H9 (cell line): Measurements from ENCODE around the gene SASH3. TPM values are rescaled to one million over a fixed set of nuclear protein-coding genes. Genes with fewer than 3 reads are reported as not detected.

Experiments
- DNase-seq: peaks from one replicate; pipeline ENCODE4 v3.0.0-alpha.2; 2017
- H2AFZ ChIP-seq: one replicate; pipeline ENCODE4 v1.6.1; 2013; ENCODE audit warnings: mild to moderate bottlenecking, low read length, control low read depth, moderate library complexity
- H2AK5ac ChIP-seq: 2 replicates; pipeline ENCODE4 v1.6.1; 2013; ENCODE audit warnings: low read length, control low read depth, mixed read lengths; ENCODE audit not compliant: insufficient read length
- H2BK120ac ChIP-seq: one replicate; pipeline ENCODE4 v1.6.1; 2013; ENCODE audit warnings: low read depth, mild to moderate bottlenecking, low read length, control low read depth, inconsistent platforms; ENCODE audit not compliant: poor library complexity, severe bottlenecking
- H2BK12ac ChIP-seq: 2 replicates; pipeline ENCODE4 v1.6.1; 2013; ENCODE audit warnings: low read length, control low read depth, mixed read lengths, low read depth; ENCODE audit not compliant: insufficient read length
- H2BK15ac ChIP-seq: 2 replicates; pipeline ENCODE4 v1.6.1; 2013; ENCODE audit warnings: low read depth, low read length, control low read depth
- H2BK20ac ChIP-seq: one replicate; pipeline ENCODE4 v1.6.1; 2013; ENCODE audit warnings: low read depth, mild to moderate bottlenecking, low read length, control low read depth, inconsistent platforms; ENCODE audit not compliant: poor library complexity, severe bottlenecking
- H2BK5ac ChIP-seq: 2 replicates; pipeline ENCODE4 v1.6.1; 2013; ENCODE audit warnings: low read length, control low read depth, mixed read lengths; ENCODE audit not compliant: insufficient read length
- H3K14ac ChIP-seq: 2 replicates; pipeline ENCODE4 v1.6.1; 2013; ENCODE audit warnings: low read length, control low read depth; ENCODE audit not compliant: insufficient read depth
- H3K18ac ChIP-seq: 2 replicates; pipeline ENCODE4 v1.6.1; 2013; ENCODE audit warnings: low read depth, mild to moderate bottlenecking, mixed read lengths, low read length, control low read depth; ENCODE audit not compliant: insufficient read length
- H3K23ac ChIP-seq: 2 replicates; pipeline ENCODE4 v1.6.1; 2013; ENCODE audit warnings: low read length, control low read depth, mixed read lengths, low read depth; ENCODE audit not compliant: insufficient read length
- H3K23me2 ChIP-seq: 2 replicates; pipeline ENCODE4 v1.6.1; 2013; ENCODE audit warnings: low read depth, mild to moderate bottlenecking, mixed read lengths, low read length, control low read depth; ENCODE audit not compliant: insufficient read length, poor library complexity, severe bottlenecking
- H3K27ac ChIP-seq: 2 replicates; pipeline ENCODE4 v1.5.1; 2013; ENCODE audit warnings: low read length, control low read depth, mixed read lengths, low read depth; ENCODE audit not compliant: insufficient read length
- H3K27me3 ChIP-seq: 2 replicates; pipeline ENCODE4 v1.6.1; 2013; ENCODE audit warnings: low read length, control low read depth, inconsistent platforms; ENCODE audit not compliant: insufficient read depth
- H3K4ac ChIP-seq: 2 replicates; pipeline ENCODE4 v1.6.1; 2013; ENCODE audit warnings: low read depth, mild to moderate bottlenecking, control low read depth, inconsistent platforms, low read length, moderate library complexity
- H3K4me1 ChIP-seq: 2 replicates; pipeline ENCODE4 v1.6.1; 2013; ENCODE audit warnings: low read length, control low read depth, inconsistent platforms; ENCODE audit not compliant: insufficient read depth
- H3K4me2 ChIP-seq: 2 replicates; pipeline ENCODE4 v1.6.1; 2013; ENCODE audit warnings: low read length, control low read depth, mixed read lengths; ENCODE audit not compliant: insufficient read length, insufficient read depth
- H3K56ac ChIP-seq: 2 replicates; pipeline ENCODE4 v1.6.1; 2013; ENCODE audit warnings: low read depth, mild to moderate bottlenecking, mixed read lengths, low read length, control low read depth; ENCODE audit not compliant: insufficient read length
- H3K79me1 ChIP-seq: 2 replicates; pipeline ENCODE4 v1.6.1; 2013; ENCODE audit warnings: low read depth, mild to moderate bottlenecking, moderate library complexity, low read length, control low read depth, inconsistent platforms; ENCODE audit not compliant: insufficient read depth, poor library complexity, severe bottlenecking
- H3K79me2 ChIP-seq: 2 replicates; pipeline ENCODE4 v1.6.1; 2013; ENCODE audit warnings: low read length, control low read depth, inconsistent platforms; ENCODE audit not compliant: insufficient read depth
- H3K9ac ChIP-seq: 2 replicates; pipeline ENCODE4 v1.6.1; 2013; ENCODE audit warnings: low read length, control low read depth, mixed read lengths; ENCODE audit not compliant: insufficient read length; ENCODE audit errors: extremely low read depth
- H3K9me3 ChIP-seq: one replicate; pipeline ENCODE4 v1.6.1; 2013; ENCODE audit warnings: low read depth, low read length, inconsistent platforms; ENCODE audit not compliant: control insufficient read depth
- H3T11ph ChIP-seq: one replicate; pipeline ENCODE4 v1.6.1; 2013; ENCODE audit warnings: mild to moderate bottlenecking, low read length, control low read depth, inconsistent platforms
- H4K20me1 ChIP-seq: one replicate; pipeline ENCODE4 v1.6.1; 2013; ENCODE audit not compliant: control insufficient read depth, insufficient read length, insufficient read depth
- H4K5ac ChIP-seq: 2 replicates; pipeline ENCODE4 v1.6.1; 2013; ENCODE audit warnings: low read depth, mild to moderate bottlenecking, mixed read lengths, low read length, control low read depth; ENCODE audit not compliant: insufficient read length
- H4K8ac ChIP-seq: replicated peaks from 2 replicates; pipeline ENCODE4 v1.6.1; 2013; ENCODE audit warnings: low read length, control low read depth, mixed read lengths, low read depth; ENCODE audit not compliant: insufficient read length
- H4K91ac ChIP-seq: 2 replicates; pipeline ENCODE4 v1.6.1; 2013; ENCODE audit warnings: low read depth, mild to moderate bottlenecking, moderate library complexity, mixed read lengths, low read length, control low read depth; ENCODE audit not compliant: insufficient read length
- H3K27ac Mint-ChIP-seq, 3 experiments: 2 replicates in 2 of 3; 3 replicates in 1 of 3; pipeline ENCODE4 v1.8.0; 2020 to 2021; ENCODE audit warnings: mixed read lengths in 3 of 3, mild to moderate bottlenecking in 1 of 3, moderate library complexity in 1 of 3
- H3K27me3 Mint-ChIP-seq: 2 replicates; pipeline ENCODE4 v1.8.0; 2021; ENCODE audit warnings: low read depth, mild to moderate bottlenecking, moderate library complexity, mixed read lengths
- H3K36me3 Mint-ChIP-seq, 3 experiments: 2 replicates in 2 of 3; 3 replicates in 1 of 3; pipeline ENCODE4 v1.8.0; 2020 to 2021; ENCODE audit warnings: low read depth in 3 of 3, mixed read lengths in 3 of 3; ENCODE audit not compliant: insufficient read depth in 1 of 3
- H3K4me1 Mint-ChIP-seq, 2 experiments: 2 replicates each; pipeline ENCODE4 v1.8.0; 2020; ENCODE audit warnings: mixed read lengths in 2 of 2
- H3K4me3 Mint-ChIP-seq, 2 experiments: 2 replicates in 1 of 2; 3 replicates in 1 of 2; pipeline ENCODE4 v1.8.0; 2020 to 2021; ENCODE audit warnings: mild to moderate bottlenecking in 2 of 2, mixed read lengths in 2 of 2, moderate library complexity in 1 of 2
- H3K9me3 Mint-ChIP-seq, 2 experiments: 2 replicates in 1 of 2; 3 replicates in 1 of 2; pipeline ENCODE4 v1.8.0; 2020; ENCODE audit warnings: mild to moderate bottlenecking in 2 of 2, mixed read lengths in 2 of 2, moderate library complexity in 1 of 2
- WGBS: extraction: QIAGEN DNeasy Blood & Tissue Kit; methylation state at CpG from one replicate; pipeline ENCODE4 v1.1.7; 2013; ENCODE audit warnings: missing lambda C conversion rate, low lambda C conversion rate, mixed read lengths; ENCODE audit not compliant: insufficient read length; ENCODE audit errors: extremely low coverage; 5-methylcytosine and 5-hydroxymethylcytosine counted together
- total RNA-seq: library from RNA; stranded (reverse); gene quantifications from 2 replicates; pipeline ENCODE4 v1.2.1, GENCODE V29; 2021
- TF ChIP-seq, protein P1 (sequence below): fragments of 200-600 bp; sonication (generic); conservative IDR thresholded peaks from 3 replicates; pipeline ENCODE4 v1.8.0; 2021; ENCODE audit warnings: antibody characterized with exemption, mild to moderate bottlenecking

The SASH3 gene
- total RNA-seq, 1 experiment from 2014 or later: not detected

DNA sequence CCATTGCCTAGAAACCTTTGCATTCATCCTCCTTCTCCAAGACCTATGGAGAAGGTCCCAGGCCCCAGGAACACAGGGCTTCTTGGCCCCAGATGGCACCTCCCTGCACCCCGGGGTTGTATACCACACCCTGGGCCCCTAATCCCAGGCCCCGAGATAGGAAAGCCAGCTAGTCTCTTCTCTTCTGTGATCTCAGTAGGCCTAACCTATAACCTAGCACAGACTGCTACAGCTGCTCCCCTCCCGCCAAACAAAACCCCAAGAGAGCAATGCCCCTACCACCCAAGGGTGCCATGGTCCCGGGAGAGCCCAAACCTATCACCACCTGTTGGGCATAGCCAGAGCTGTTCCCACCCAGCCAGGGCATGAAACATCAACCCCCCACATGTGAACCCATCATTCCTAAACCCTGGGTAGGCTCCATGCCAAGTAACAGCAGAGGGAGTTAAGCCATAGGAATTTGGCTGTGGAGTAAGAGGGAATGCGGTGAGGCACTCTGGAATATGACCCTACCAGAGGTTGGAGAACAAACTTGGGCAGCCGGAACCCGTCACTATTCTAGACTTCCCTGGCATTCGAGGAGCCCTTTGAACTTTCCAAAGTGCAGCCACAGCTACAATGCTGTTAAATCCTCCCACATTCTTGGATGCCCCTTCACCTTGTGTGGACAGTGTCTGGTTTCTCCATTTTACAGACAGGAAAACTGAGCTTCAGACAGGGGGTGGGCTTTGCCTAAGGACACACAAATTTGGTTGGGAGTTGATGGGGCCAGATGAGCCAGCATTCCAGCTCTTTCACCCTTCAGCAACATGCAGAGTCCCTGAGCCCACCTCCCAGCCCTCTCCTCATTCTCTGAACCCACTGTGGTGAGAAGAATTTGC, 10.9 kb upstream of the SASH3 start:
- H4K91ac ChIP-seq: no peak overlapping the region
- H3K9me3 Mint-ChIP-seq: peaks cover 0 to 63% of the 10 kb centered on the region in 2 experiments; a peak in 2 of 5 replicates
- H3K18ac ChIP-seq: no peak overlapping the region
- H3K4me1 ChIP-seq: peaks cover 4% of the 10 kb centered on the region; the same call in 1 of the 2 replicates
- no peak overlapping the region for H2BK12ac ChIP-seq
- H3K4me3 Mint-ChIP-seq: no peak overlapping the region
- H3K23ac ChIP-seq: no peak overlapping the region
- no peaks in the 10 kb centered on the region; a peak in 1 of 7 replicates for H3K36me3 Mint-ChIP-seq
- no peaks in the 10 kb centered on the region for H3K79me2 ChIP-seq
- no peak overlapping the region for H2AFZ ChIP-seq
- H3K27me3 ChIP-seq: no peaks in the 10 kb centered on the region
- H2BK20ac ChIP-seq: no peak overlapping the region
- H3K9me3 ChIP-seq: no peaks in the 10 kb centered on the region
- H3K56ac ChIP-seq: no peak overlapping the region
- H2AK5ac ChIP-seq: no peak overlapping the region
- no peak overlapping the region for H3K14ac ChIP-seq
- no peak overlapping the region for H3K27ac ChIP-seq
- DNase-seq: no peak
- no peak overlapping the region for H3K4me2 ChIP-seq
- H4K20me1 ChIP-seq: no peaks in the 10 kb centered on the region
- H2BK5ac ChIP-seq: no peak overlapping the region
- no peak overlapping the region for H2BK120ac ChIP-seq
- no CpG with 5 or more reads among the region's 8 CpGs for WGBS
- H4K8ac ChIP-seq: no peak overlapping the region
- no peak overlapping the region for H3K9ac ChIP-seq
- TF ChIP-seq, protein P1, sequence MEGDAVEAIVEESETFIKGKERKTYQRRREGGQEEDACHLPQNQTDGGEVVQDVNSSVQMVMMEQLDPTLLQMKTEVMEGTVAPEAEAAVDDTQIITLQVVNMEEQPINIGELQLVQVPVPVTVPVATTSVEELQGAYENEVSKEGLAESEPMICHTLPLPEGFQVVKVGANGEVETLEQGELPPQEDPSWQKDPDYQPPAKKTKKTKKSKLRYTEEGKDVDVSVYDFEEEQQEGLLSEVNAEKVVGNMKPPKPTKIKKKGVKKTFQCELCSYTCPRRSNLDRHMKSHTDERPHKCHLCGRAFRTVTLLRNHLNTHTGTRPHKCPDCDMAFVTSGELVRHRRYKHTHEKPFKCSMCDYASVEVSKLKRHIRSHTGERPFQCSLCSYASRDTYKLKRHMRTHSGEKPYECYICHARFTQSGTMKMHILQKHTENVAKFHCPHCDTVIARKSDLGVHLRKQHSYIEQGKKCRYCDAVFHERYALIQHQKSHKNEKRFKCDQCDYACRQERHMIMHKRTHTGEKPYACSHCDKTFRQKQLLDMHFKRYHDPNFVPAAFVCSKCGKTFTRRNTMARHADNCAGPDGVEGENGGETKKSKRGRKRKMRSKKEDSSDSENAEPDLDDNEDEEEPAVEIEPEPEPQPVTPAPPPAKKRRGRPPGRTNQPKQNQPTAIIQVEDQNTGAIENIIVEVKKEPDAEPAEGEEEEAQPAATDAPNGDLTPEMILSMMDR: no peak
- H2BK15ac ChIP-seq: no peak overlapping the region
- H3T11ph ChIP-seq: no peak overlapping the region
- H3K4me1 Mint-ChIP-seq: peaks cover 6 to 7% of the 10 kb centered on the region in 2 experiments
- no peaks in the 10 kb centered on the region for H3K79me1 ChIP-seq
- H4K5ac ChIP-seq: no peak overlapping the region
- no peaks in the 10 kb centered on the region for H3K27me3 Mint-ChIP-seq
- peak overlapping the region in 1 of 3 experiments; percentile 87; a peak in 2 of 7 replicates for H3K27ac Mint-ChIP-seq
- H3K4ac ChIP-seq: no peak overlapping the region
- H3K23me2 ChIP-seq: no peaks in the 10 kb centered on the region
